Ascending aorta (tissue), 2 donors: Measurements from ENCODE around the gene LRRC36. TPM values are rescaled to one million over a fixed set of nuclear protein-coding genes. Genes with fewer than 3 reads are reported as not detected.
"Not testable (repeated sequence)": the region's sequence is repeated elsewhere in the genome, so short reads cannot be mapped to it uniquely, and the experiment has no call there.

ENCODE experiments used
- DNase-seq, 2 donors: peaks; one replicate each; pipeline ENCODE4 v3.0.0-alpha.2; 2019; ENCODE audit warnings: low spot score in 2 of 2
- H3K27ac ChIP-seq, 2 donors: fragments of 200-600 bp; sonication (generic); one replicate each; pipeline ENCODE4 v1.5.1; 2016 to 2017; ENCODE audit warnings: mild to moderate bottlenecking in 1 of 2
- H3K27me3 ChIP-seq: fragments of 200-600 bp; sonication (generic); one replicate; pipeline ENCODE4 v1.5.1; 2017
- H3K36me3 ChIP-seq, 2 donors: fragments of 200-600 bp; sonication (generic); one replicate each; pipeline ENCODE4 v1.5.1; 2016
- H3K4me1 ChIP-seq, 2 donors: fragments of 200-600 bp; sonication (generic); one replicate each; pipeline ENCODE4 v1.5.1; 2016 to 2017; ENCODE audit warnings: mild to moderate bottlenecking in 1 of 2
- H3K4me3 ChIP-seq, 2 donors: fragments of 200-600 bp; sonication (generic); one replicate each; pipeline ENCODE4 v1.5.1; 2016 to 2017; ENCODE audit warnings: mild to moderate bottlenecking in 1 of 2
- H3K9me3 ChIP-seq, 2 donors: fragments of 200-600 bp; sonication (generic); one replicate each; pipeline ENCODE4 v1.5.1; 2016
- intact Hi-C: fragments of 100-400 bp; cut with DNase I; formaldehyde crosslinking; loops from one replicate; pipeline ENCODE4 v1.15.1; 2023
- total RNA-seq: library from RNA; depleted of rRNA; stranded (reverse); fragments of >200 nt; gene quantifications from one replicate; pipeline ENCODE4 v1.1.0, GENCODE V29; 2016
- TF ChIP-seq, protein P1 (sequence below), 3 experiments: fragments of 200-600 bp in 2 of 3; fragments of 450-650 bp in 1 of 3; sonication (generic) in 2 of 3; IDR thresholded peaks; one replicate each; pipeline ENCODE4 v1.5.1; 2016 to 2019; ENCODE audit warnings: antibody characterized with exemption in 3 of 3, mild to moderate bottlenecking in 1 of 3, moderate library complexity in 1 of 3

LRRC36 gene
- total RNA-seq, 1 donor from 2014 or later, result not detected

DNA sequence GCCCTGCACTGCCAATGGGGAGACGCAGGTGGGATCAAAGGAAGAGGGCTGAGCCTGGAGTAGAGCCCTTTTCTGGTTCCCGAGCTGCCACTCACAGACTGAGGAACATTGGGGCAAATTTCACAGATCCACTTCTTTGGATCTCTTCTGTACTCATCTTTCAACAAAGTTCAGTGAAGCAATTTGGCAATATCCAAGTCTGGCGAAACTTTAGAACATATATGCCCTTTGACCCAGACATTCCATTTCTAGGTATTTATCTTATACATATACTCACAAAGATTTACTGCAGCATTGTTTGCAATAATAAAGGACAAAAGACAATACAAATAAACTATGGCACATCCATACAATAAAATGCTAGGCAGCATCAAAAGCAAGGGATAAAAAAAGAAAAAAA, 84.7 kb downstream of the LRRC36 start:
- DNase-seq, result no peak
- H3K36me3 ChIP-seq, result no peaks in the 10 kb centered on the region
- peaks cover 0 to 6% of the 10 kb centered on the region in 2 donors for H3K4me1 ChIP-seq
- intact Hi-C loops, result no loop called here
- TF ChIP-seq, protein P1, sequence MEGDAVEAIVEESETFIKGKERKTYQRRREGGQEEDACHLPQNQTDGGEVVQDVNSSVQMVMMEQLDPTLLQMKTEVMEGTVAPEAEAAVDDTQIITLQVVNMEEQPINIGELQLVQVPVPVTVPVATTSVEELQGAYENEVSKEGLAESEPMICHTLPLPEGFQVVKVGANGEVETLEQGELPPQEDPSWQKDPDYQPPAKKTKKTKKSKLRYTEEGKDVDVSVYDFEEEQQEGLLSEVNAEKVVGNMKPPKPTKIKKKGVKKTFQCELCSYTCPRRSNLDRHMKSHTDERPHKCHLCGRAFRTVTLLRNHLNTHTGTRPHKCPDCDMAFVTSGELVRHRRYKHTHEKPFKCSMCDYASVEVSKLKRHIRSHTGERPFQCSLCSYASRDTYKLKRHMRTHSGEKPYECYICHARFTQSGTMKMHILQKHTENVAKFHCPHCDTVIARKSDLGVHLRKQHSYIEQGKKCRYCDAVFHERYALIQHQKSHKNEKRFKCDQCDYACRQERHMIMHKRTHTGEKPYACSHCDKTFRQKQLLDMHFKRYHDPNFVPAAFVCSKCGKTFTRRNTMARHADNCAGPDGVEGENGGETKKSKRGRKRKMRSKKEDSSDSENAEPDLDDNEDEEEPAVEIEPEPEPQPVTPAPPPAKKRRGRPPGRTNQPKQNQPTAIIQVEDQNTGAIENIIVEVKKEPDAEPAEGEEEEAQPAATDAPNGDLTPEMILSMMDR (IDR thresholded peaks at IDR 0.05), result no peak
- no peaks in the 10 kb centered on the region for H3K27me3 ChIP-seq
- no peaks in the 10 kb centered on the region for H3K9me3 ChIP-seq
- H3K4me3 ChIP-seq, result no peak overlapping the region
- no peak overlapping the region for H3K27ac ChIP-seq

DNA sequence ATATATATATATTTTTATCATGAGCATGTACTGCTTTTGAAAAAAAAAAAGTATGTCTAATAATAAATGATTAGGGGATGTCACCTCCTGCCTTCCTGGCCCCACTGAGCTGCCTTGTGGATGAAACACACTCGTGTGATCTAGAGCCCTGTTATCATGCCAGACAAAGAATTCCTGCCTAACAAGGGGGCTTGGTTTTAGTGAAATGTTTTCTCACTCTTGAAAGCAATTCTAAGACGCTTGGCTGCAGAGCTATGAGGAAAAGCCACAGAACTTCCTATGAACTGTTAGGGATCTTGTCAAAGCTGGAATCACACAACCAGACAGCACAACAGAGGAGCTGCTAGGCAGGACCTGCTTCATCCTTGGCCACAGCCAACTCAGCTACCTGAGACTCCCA, 85.7 kb downstream of the LRRC36 start:
- DNase-seq, result no peak
- Histone ChIP-seq H3K36me3 (no peaks in the 10 kb centered on the region), H3K4me3 (no peak overlapping the region), H3K27me3 (no peaks in the 10 kb centered on the region), H3K27ac (no peak overlapping the region), H3K9me3 (no peaks in the 10 kb centered on the region), H3K4me1 (peaks cover 0 to 6% of the 10 kb centered on the region in 2 donors)
- TF ChIP-seq, protein P1 (IDR thresholded peaks at IDR 0.05), result no peak
- intact Hi-C loops, result no loop called here

DNA sequence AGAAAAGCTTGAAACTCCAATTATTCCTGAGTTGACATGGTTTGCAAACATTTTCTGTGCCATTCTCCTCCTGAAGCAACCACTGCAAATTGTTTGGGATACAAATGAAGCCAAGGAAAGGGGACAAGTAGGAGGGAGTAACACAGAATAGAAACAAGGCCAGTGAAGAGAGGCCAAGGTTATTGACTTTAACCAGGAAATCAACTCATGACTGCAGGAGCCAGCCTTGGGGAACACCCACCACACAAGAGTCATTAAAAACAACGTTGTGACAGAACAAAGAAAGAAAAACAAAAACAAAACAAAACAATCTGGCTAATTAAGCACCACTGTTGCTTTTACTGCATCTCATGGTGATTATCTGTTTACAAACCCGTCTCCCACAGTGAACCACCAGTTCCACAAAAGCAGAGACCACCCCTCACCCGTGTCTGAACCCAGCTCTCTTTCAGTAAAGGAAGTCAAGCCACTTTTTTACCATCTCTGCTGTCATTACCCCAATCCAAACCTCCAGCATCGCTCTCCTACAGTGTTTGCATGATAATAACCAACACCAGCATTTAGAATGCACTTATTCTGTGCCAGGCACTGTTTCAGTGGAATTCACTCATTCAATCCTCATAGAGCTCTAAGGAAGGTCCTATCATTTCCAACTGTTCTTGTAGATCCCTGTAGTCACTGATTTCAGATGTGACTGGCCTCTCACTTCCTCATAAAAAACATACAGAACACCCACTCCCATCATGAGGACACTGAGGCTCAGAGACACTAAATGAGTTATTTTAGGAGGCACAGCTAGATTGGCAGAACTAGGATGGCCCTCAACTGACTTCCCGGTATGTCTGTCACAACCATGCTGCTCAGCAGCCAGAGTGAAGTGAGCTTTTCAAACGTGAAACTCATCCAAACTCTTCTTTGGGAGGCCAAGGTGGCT, 87.6 kb downstream of the LRRC36 start:
- no peaks in the 10 kb centered on the region for H3K9me3 ChIP-seq
- H3K4me3 ChIP-seq, result no peak overlapping the region
- H3K27ac ChIP-seq, result peak overlapping the region in 1 of 2 donors; percentile 18
- TF ChIP-seq, protein P1 (IDR thresholded peaks at IDR 0.05), result no peak
- H3K36me3 ChIP-seq, result no peaks in the 10 kb centered on the region
- no peaks in the 10 kb centered on the region for H3K27me3 ChIP-seq
- H3K4me1 ChIP-seq, result peaks cover 0 to 6% of the 10 kb centered on the region in 2 donors
- intact Hi-C loops, result no loop called here
- no peak for DNase-seq

DNA sequence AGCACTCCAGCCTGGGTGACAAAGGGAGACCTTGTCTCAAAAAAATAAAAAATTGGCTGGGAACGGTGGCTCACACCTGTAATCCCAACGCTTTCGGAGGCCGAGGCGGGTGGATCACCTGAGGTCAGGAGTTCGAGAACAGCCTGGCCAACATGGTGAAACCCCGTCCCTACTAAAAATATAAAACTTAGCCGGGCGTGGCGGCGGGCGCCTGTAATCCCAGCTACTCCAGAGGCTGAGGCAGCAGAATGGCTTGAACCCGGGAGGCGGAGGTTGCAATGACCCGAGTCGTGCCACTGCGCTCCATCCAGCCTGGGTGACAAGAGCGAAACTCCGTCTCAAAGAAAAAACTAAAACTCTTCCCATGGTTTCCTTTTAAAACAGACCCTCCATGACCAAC, 88.8 kb downstream of the LRRC36 start:
- H3K9me3 ChIP-seq, H3K27me3 ChIP-seq, DNase-seq, intact Hi-C loops, H3K4me1 ChIP-seq, H3K36me3 ChIP-seq: not testable (repeated sequence)
- Histone ChIP-seq H3K27ac (peak overlapping the region; percentile 71), H3K4me3 (peak overlapping the region; percentile 63 to 84)

DNA sequence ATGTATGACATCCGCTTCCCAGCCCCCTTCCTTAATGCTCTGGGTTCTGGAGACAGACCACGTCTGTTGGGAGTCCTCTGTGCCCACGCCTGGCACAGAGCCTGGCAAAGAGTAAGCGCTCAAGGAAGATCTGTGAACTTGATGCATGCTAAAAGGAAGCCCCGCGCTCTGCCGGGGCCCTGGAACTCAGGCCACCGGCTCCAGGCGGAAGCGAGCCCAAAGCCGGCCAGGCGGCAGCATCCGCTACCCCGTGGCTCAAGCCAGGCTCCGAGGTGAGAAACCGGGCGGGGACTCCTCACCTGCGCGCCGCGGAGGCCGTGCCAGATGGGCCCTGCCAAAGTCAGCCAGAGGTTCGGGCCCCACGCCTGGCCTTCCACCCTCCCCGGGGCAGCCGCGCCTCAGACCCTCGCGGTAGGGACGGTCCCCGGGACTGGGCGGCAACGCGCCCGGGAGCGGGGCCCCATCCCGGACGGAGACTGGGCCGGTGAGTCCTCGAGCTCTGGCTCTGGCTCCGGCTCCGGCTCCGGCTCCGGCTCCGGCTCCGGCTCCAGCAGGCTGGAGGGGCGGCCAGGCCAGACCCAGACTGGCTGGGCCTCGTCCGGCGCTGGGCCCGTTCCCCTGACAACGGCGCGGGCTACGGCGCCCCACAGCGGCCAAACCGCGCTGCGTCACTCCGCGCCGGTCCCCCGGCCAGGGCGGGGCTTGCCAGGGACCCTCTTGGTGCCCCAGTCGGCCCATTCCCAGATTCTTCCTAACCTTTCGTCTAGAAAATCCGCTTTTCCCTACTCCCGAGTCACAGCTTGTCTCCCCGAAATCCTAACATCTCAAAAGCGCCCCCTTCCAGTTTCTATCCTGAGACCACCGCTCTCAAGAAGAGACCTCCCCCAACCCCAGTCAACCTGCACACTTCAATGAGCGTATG, 89.5 kb downstream of the LRRC36 start, which contains the start of gene ZDHHC1:
TSS of gene ZDHHC1 (minus strand) at position 606 of the 922 bp plus-strand sequence. CDS start 8,702 bp downstream, outside the sequence.
- TF ChIP-seq, protein P1 (IDR thresholded peaks at IDR 0.05), result peak; percentile 24 to 55 (median 54)
- H3K27ac ChIP-seq, result peak within 1 kb of the TSS; percentile 71
- peaks cover 0 to 6% of the 10 kb centered on the region in 2 donors for H3K4me1 ChIP-seq
- H3K9me3 ChIP-seq, result no peaks in the 10 kb centered on the region
- no peaks in the 10 kb centered on the region for H3K36me3 ChIP-seq
- peak in 1 of 2 donors; percentile 80 for DNase-seq
- no peaks in the 10 kb centered on the region for H3K27me3 ChIP-seq
- peak within 1 kb of the TSS; percentile 63 to 84 for H3K4me3 ChIP-seq
- intact Hi-C loops, result no loop called here
